ENCODE measurements around the gene DOCK1.
"Not testable (repeated sequence)": the region's sequence is repeated elsewhere in the genome, so short reads cannot be mapped to it uniquely, and the experiment has no call there.

The DOCK1 gene

DNA sequence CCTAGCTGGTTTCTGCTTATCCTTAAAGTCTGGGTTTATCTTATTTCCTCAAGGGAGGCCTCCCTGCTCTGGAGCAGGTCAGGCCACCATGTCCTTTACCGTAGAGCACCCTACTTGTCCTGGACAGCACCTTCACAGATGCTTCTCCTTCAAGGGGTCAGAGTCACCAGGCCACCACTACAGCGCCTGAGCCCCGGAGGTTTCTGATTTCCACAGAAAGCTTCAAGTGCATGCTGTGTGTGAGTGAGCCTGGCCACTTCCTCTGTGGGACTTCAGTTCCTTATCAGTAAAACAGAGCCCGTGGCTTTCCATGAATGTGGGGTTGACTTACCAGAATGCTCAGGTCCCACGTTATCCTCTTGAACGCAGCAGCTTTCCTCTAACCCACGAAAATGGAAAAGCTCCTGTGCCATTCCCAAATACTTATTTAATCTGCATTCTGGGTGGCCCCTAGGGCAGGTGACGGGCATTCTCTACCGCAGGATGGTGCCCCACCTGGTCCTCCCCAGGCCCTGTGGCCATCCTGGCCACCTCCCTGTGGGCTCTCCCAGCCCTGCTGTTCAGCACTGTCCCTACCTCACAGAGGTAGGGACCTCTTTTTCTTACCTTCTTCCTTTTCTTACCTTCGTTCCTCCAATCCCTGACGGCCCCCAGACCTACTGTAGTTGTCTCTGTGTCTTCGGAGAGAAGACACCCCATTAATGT, 1.4 kb upstream of the DOCK1 start:
- DNase-seq = no peak

DNA sequence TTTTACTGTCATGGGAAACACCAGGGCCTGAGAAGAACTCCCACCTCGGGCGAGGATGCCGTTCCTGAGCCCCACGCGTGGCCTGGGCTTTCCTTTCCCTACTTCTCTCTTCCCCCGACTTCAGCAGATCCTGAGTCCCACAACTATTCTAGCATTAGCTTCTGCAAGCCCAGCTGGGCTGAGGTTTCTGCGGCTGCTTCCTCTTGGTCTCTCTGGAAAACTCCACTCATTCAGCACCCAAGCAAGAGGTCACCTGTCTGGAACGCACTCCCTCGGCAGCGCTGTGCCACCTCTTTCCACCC, 761 bp upstream of the DOCK1 start:
- no peak for DNase-seq

- no peak for DNase-seq
These were observed 812 bp downstream of the DOCK1 start for GRCh38 chr10:126905776-126906703.

DNA sequence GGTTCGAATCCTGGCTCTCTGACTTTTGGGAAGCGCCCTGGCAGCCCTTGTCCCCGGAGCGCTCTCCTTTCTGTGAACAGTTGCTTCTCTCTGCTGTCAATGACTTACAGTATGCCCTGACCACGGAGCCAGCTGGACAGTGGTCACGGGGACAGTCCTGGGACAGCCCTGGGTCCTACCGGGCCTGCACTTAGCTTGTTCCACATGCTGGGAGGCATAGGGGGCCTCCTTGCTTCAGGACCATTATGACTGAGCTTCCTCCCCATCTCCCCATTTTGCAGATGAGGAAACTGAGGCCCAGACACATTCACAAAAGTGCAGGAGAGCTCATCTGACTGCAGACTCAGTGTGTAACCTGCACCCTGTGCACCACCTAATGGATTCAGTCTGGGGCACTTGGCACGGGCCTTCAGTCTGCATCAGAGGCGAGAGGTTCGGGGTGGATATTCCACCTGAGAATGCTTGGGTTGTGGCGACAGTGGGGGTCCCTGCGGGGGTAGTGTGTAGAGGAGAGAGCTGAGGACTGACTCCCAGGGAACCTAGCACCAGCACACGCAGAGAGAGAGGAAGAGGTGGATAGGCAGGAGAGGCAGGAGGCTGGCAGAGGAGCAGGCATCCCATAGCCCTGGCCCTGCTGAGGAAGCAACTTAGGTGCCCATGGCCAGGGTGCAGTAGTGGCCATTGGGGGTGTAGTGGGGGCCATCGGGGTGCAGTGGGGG, 1.6 kb downstream of the DOCK1 start:
- no peak for DNase-seq

GRCh38 chr10:126907423-126907970, 2.3 kb downstream of the DOCK1 start:
- DNase-seq = no peak

- no peak for DNase-seq
These were observed 3.0 kb downstream of the DOCK1 start for GRCh38 chr10:126908225-126908624.

DNA sequence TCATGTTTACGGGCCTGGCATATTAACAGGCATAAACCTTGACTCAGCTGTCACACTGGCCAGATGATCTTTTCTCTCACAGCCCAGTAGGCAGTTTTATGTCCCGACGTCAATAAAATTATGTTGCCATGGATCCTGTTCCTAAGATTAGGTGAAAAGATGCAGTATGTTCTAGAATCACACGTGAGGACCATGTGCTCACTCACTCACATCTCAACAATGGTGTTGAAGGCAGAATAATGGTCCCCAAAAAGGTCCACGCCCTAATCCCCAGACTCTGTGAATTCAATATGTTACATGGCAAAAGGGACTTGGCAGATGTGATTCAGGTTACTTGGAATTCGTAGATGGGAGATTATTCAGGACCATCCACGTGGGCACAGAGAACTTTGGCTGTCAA, 3.5 kb downstream of the DOCK1 start:
- no peak for DNase-seq

- no peak for DNase-seq
These were observed 3.9 kb downstream of the DOCK1 start for GRCh38 chr10:126909147-126909546.

- DNase-seq = no peak
These were observed 5.0 kb downstream of the DOCK1 start for GRCh38 chr10:126910196-126910595.

DNA sequence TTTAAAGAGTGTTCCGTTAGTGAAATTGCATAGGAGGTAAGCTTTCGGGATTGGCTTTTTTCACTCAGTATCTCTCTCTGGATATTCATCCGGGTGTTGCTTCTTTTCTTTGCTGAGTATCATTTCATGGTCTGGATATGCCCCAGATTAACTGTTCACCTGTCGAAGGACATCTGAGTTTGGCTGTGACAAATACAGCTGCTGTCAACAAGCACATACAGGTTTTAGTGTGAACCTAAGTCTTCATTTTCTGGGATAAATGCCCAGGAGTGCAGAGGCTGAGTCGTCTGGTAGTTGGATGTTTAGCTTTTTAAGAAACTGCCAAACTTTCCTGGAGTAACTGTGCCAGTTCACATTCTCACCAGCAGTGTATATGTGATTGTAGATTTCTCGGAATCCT, 5.6 kb downstream of the DOCK1 start:
- DNase-seq = no peak

DNA sequence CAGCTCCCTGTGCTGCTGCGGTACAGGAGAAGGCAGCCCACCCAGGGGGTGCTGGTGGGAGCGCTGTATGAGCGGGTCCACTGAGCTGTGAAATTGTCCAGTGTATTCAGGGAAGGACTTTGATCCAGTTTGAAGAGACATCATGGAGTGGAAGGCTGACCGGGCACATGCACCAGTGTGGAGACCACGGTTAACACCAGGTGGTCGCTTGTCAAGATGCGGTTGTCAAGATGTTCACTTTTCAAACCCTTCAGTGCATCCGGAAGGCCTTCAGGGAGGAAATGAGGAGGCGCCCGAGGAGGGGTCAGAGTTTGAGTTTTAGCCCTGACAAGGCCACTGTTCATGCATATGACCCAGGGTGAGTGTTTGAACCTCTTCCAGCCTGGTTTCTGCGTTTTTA, 6.1 kb downstream of the DOCK1 start:
- no peak for DNase-seq

DNA sequence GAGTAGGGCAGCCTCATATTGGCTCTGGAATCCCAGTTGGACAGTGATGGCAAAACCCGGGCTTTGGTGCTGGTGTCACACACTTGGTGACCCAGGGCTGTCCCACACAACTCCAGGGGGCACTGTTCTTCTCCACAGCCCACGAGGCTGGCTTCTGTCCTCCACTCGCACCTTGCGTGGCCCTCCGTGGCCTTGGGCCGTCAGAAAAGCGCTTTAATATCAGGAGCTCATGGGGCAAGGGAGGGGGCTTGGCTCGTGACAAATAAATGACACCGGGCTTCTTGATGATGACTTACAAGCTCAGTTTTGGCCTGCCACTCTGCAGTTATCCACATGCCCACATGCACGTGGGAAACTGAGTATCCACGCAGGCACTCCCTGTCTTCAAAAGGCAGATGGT, 8.1 kb downstream of the DOCK1 start:
- no peak for DNase-seq

DNA sequence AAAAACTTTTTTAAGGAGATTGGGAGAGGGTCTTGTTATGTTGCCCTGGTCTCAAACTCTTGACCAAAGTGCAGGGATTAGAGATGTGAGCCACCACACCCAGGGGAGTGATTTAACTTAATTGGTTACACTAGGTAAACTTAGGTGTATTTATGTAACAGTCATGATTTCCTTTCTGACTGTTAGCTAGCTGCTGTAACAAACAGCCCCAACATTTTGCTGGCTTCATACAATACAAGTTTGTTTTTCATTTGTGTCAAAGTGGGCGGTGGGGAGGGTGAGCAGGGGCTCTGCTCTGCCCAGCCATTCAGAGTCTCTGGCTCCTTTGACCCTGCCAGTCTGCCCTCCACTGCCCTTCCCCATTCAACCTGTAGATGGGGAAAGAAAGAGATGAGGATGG, 9.3 kb downstream of the DOCK1 start:
- no peak for DNase-seq

- not testable (repeated sequence) for DNase-seq
These were observed 11.7 kb downstream of the DOCK1 start for GRCh38 chr10:126916952-126917351.

DNA sequence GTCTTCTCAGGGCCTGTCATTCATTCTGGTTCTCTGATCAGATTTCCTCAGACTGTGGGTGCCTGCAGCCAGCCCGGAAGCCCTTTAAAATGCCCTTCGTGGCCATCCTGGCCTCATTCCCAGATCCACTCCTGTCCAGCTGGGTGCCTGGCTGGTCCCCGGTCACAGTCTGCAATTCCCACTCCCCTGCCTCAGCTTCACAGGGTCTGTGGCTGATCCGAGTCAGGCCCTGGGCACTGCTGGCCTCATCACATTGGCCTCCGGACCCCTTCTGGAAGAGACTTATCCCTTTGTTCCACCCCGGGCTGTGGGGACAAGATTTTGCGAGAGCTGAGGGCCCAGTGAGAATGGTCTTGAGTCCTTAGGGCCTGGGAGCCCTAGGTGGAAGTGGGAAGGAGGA, 12.1 kb downstream of the DOCK1 start:
- DNase-seq = no peak

- no peak for DNase-seq
These were observed 13.0 kb downstream of the DOCK1 start for GRCh38 chr10:126917975-126918908.

- DNase-seq = no peak
These were observed 14.2 kb downstream of the DOCK1 start for GRCh38 chr10:126919426-126919825.

DNA sequence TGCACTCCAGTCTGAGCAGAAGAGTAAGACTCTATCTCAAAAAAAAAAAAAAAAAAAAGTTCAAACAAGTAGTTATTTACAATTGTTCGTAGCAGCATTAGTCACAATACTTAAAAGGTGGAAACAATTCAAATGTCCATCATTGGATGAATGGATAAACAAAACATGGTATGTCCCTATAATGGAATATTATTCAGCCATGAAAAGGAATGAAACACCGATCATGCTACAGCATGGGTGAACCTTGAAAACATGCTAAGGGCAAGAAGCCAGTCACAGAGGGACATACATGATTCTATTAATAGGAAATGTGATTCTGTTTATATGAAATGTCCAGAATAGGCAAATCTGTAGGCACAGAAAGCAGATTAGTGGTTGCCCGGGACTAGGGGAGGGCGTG, 15.9 kb downstream of the DOCK1 start:
- DNase-seq = no peak

DNA sequence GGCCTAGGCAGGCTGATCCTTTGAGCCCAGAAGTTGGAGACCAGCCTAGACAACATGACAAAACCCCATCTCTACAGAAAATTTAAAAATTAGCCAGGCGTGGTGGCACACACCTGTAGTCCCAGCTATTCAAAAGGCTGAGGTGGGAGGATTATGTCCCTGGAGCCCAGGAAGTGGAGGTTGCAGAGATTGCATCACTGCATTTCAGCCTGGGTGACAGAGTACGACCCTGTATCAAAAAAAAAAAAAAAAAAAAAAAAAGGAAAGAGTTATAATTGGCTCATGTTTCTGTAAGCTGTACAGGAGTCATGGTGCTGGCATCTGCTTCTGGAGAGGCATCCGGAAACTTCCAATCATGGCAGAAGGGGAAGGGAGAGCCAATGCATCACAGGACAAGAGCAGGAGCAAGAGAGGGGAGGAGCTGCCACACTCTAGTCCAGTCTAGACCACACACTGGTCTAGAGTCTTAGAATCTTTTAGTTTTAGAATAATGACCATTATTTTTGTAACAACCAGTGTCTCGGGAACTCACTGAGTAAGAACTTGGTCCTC, 16.8 kb downstream of the DOCK1 start:
- no peak for DNase-seq

- DNase-seq = no peak
These were observed 19.1 kb downstream of the DOCK1 start for GRCh38 chr10:126924180-126924914.

GRCh38 chr10:126924915-126925300, 19.7 kb downstream of the DOCK1 start:
- no peak for DNase-seq
